GM12875 (cell line): ENCODE data around the gene GADD45G.
A peak's percentile ranks its signal among the peaks of the same experiment; 100 is the strongest.

Source experiments
- H3K4me3 ChIP-seq: one replicate; pipeline ENCODE4 v1.5.1; 2011; ENCODE audit warnings: low read depth, low read length, control low read depth
- TF ChIP-seq, protein P1 (sequence below): IDR thresholded peaks from 2 replicates; pipeline ENCODE4 v1.5.1; 2011; ENCODE audit warnings: low read depth, mild to moderate bottlenecking, control low read depth, inconsistent platforms, low read length, moderate library complexity, borderline replicate concordance; ENCODE audit not compliant: insufficient read depth

The GADD45G gene, protein sequence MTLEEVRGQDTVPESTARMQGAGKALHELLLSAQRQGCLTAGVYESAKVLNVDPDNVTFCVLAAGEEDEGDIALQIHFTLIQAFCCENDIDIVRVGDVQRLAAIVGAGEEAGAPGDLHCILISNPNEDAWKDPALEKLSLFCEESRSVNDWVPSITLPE

DNA sequence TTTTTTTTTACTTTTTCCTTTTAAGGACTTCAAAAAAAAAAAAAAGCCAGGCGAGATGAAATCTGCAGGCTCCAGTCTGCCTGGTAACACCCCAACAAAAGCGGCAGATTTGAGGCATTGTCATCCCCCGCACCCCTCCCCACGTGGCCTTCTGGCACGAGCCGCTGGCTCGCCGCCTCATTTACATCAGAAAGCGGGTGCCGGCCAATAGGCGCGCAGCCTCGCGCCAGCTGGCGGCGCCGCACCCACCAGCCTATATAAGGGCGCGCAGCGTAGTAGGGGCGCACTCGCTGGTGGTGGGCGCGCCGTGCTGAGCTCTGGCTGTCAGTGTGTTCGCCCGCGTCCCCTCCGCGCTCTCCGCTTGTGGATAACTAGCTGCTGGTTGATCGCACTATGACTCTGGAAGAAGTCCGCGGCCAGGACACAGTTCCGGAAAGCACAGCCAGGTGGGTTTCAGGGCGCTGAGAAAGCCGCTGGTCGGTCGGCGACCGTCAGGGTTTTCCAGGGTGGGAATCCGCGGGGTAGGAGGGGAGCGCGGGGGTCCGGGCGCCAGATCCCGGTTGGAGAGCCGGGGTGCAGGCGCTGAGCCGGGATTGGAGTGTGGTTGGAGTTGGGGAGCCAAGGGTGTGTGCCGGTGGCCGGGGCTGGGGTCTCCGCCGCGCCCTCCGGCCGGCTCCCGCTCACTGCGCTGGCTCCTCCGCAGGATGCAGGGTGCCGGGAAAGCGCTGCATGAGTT is at the start of gene GADD45G:
Gene GADD45G (plus strand): TSS at position 284 of the 736 bp plus-strand sequence. CDS start 110 bp downstream, at position 394.
- peak within 1 kb of the TSS; percentile 36 for H3K4me3 ChIP-seq
- TF ChIP-seq, protein P1, sequence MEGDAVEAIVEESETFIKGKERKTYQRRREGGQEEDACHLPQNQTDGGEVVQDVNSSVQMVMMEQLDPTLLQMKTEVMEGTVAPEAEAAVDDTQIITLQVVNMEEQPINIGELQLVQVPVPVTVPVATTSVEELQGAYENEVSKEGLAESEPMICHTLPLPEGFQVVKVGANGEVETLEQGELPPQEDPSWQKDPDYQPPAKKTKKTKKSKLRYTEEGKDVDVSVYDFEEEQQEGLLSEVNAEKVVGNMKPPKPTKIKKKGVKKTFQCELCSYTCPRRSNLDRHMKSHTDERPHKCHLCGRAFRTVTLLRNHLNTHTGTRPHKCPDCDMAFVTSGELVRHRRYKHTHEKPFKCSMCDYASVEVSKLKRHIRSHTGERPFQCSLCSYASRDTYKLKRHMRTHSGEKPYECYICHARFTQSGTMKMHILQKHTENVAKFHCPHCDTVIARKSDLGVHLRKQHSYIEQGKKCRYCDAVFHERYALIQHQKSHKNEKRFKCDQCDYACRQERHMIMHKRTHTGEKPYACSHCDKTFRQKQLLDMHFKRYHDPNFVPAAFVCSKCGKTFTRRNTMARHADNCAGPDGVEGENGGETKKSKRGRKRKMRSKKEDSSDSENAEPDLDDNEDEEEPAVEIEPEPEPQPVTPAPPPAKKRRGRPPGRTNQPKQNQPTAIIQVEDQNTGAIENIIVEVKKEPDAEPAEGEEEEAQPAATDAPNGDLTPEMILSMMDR = no peak

- no peak overlapping the region for H3K4me3 ChIP-seq
- TF ChIP-seq, protein P1 = no peak
Measured at GRCh38 chr9:89555036-89555415, 49.8 kb upstream of the GADD45G start.

GRCh38 chr9:89555451-89556375 is 49.1 kb upstream of the GADD45G start:
- H3K4me3 ChIP-seq = no peak overlapping the region

GRCh38 chr9:89558196-89558899 is 46.5 kb upstream of the GADD45G start:
- no peak overlapping the region for H3K4me3 ChIP-seq
- TF ChIP-seq, protein P1 = no peak

More at GRCh38 chr9:89555451-89556375, 49.1 kb upstream of the GADD45G start:
- TF ChIP-seq, protein P1 = no peak

- TF ChIP-seq, protein P1 = no peak
- H3K4me3 ChIP-seq = no peak overlapping the region
Measured at GRCh38 chr9:89558948-89559347, 45.9 kb upstream of the GADD45G start.

DNA sequence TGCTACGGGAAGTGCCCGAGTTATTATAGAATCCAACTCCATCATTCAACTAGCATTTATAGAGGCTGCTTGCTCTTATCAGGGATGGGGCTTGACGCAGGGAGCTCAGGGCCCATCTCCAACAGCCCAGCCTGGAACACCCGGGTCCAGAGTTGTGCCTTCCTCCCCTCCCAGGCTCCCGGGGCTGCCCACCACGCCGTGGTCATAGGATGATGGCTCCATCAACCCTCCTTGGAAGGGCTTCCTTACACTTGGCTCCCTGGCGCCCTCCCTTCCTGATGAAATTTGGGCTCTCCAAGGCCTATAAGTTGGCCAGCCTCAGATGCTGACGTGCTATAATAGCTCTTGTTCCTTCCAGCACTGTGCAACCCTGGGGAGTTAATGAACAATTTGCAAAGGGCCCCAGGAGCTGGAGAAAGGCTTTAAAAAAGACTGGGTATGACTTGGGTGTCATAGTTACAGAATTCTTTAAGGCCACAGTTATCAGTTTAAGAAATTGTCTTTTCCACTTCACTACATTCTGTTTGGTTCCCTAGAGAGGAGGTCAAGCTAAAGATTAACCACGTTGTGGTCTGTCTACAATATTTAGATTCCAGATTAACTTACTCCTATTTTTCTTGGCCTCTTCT is 42.5 kb upstream of the GADD45G start:
- TF ChIP-seq, protein P1 = no peak
- no peak overlapping the region for H3K4me3 ChIP-seq
